ENCODE measurements around the gene PHLDA2.

The PHLDA2 gene

GRCh38 chr11:2928605-2929530 is at the start of gene PHLDA2:
TSS of gene PHLDA2 (minus strand) at chr11:2929420. CDS start at chr11:2929364, 56 bp downstream.
- DNase-seq, result no peak

- no peak for DNase-seq
These were observed 47.9 kb upstream of the PHLDA2 start for GRCh38 chr11:2977113-2977512.

- DNase-seq, result no peak
These were observed 47.3 kb upstream of the PHLDA2 start for GRCh38 chr11:2976294-2977063.

- no peak for DNase-seq
These were observed 46.4 kb upstream of the PHLDA2 start for GRCh38 chr11:2975594-2975993.

GRCh38 chr11:2974272-2974671 is 45.1 kb upstream of the PHLDA2 start:
- DNase-seq, result no peak

- DNase-seq, result no peak
These were observed 39.2 kb upstream of the PHLDA2 start for GRCh38 chr11:2968341-2968900.

- no peak for DNase-seq
These were observed 35.6 kb upstream of the PHLDA2 start for GRCh38 chr11:2964782-2965181.

GRCh38 chr11:2963761-2964160 is 34.5 kb upstream of the PHLDA2 start:
- DNase-seq, result no peak

GRCh38 chr11:2963112-2963754 is 34.0 kb upstream of the PHLDA2 start:
- DNase-seq, result no peak

GRCh38 chr11:2961080-2961479 is 31.9 kb upstream of the PHLDA2 start:
- DNase-seq, result no peak

GRCh38 chr11:2960139-2960538 is 30.9 kb upstream of the PHLDA2 start:
- no peak for DNase-seq

GRCh38 chr11:2958251-2958650 is 29.0 kb upstream of the PHLDA2 start:
- no peak for DNase-seq

GRCh38 chr11:2955906-2956476 is 26.8 kb upstream of the PHLDA2 start:
- no peak for DNase-seq

GRCh38 chr11:2954263-2954662 is 25.0 kb upstream of the PHLDA2 start:
- no peak for DNase-seq

GRCh38 chr11:2952290-2952689 is 23.1 kb upstream of the PHLDA2 start:
- no peak for DNase-seq

- DNase-seq, result no peak
These were observed 22.3 kb upstream of the PHLDA2 start for GRCh38 chr11:2951231-2952110.

GRCh38 chr11:2950825-2951224 is 21.6 kb upstream of the PHLDA2 start:
- DNase-seq, result no peak

- DNase-seq, result no peak
These were observed 20.7 kb upstream of the PHLDA2 start for GRCh38 chr11:2949920-2950319.

GRCh38 chr11:2947744-2948143 is 18.5 kb upstream of the PHLDA2 start:
- no peak for DNase-seq

- no peak for DNase-seq
These were observed 16.6 kb upstream of the PHLDA2 start for GRCh38 chr11:2945757-2946287.

- peak; percentile 12 for DNase-seq
These were observed 16.0 kb upstream of the PHLDA2 start for GRCh38 chr11:2945031-2945756.
